Breast epithelium (tissue), 4 donors: ENCODE data around the gene IQCE. TPM values are rescaled to one million over a fixed set of nuclear protein-coding genes. Genes with fewer than 3 reads are reported as not detected.

ENCODE experiments used
- DNase-seq, 2 donors: peaks; one replicate each; pipeline ENCODE4 v3.0.0-alpha.2; 2019; ENCODE audit warnings: low spot score in 2 of 2
- H3K27ac ChIP-seq, 2 donors: fragments of 200-600 bp; sonication (generic) in 1 of 2; one replicate each; pipeline ENCODE4 v1.5.1; 2016 to 2019; ENCODE audit warnings: mild to moderate bottlenecking in 1 of 2
- H3K27me3 ChIP-seq, 2 donors: fragments of 200-600 bp; sonication (generic) in 1 of 2; one replicate each; pipeline versions ENCODE4 v1.5.1 to v1.6.0; 2017 to 2019; ENCODE audit warnings: control low read depth in 1 of 2, mild to moderate bottlenecking in 1 of 2
- H3K36me3 ChIP-seq: fragments of 200-600 bp; one replicate; pipeline ENCODE4 v1.5.1; 2019
- H3K4me1 ChIP-seq, 2 donors: fragments of 200-600 bp; sonication (generic); one replicate each; pipeline ENCODE4 v1.5.1; 2016 to 2019; ENCODE audit warnings: control low read depth in 1 of 2
- H3K4me3 ChIP-seq, 3 donors: fragments of 200-600 bp; sonication (generic); 1 replicate in 2 of 3; 2 replicates in 1 of 3; pipeline ENCODE4 v1.5.1; 2016 to 2019; ENCODE audit warnings: mild to moderate bottlenecking in 3 of 3, moderate library complexity in 2 of 3
- H3K9me3 ChIP-seq, 2 donors: fragments of 200-600 bp; sonication (generic) in 1 of 2; one replicate each; pipeline ENCODE4 v1.5.1; 2016 to 2019; ENCODE audit warnings: control low read depth in 1 of 2
- POLR2A ChIP-seq: fragments of 450-650 bp; IDR thresholded peaks from one replicate; pipeline ENCODE4 v1.6.1; 2016; ENCODE audit warnings: antibody characterized with exemption, mild to moderate bottlenecking, moderate library complexity
- POLR2AphosphoS5 ChIP-seq, 3 donors: sonication (generic); formaldehyde crosslinking; IDR thresholded peaks; one replicate each; pipeline ENCODE4 v1.6.1; 2017; ENCODE audit warnings: antibody characterized with exemption in 3 of 3
- intact Hi-C: fragments of 100-400 bp; cut with DNase I; formaldehyde crosslinking; loops from one replicate; pipeline ENCODE4 v1.15.1; 2023; ENCODE audit warnings: low total_unique reads
- total RNA-seq, 3 donors: library from RNA; depleted of rRNA; stranded (reverse); fragments of >200 nt; gene quantifications; one replicate each; pipeline ENCODE4 v1.1.0, GENCODE V29; 2016
- TF ChIP-seq, protein P1 (sequence below), 3 donors: fragments of 450-650 bp; IDR thresholded peaks; one replicate each; pipeline ENCODE4 v1.5.1; 2016 to 2017; ENCODE audit warnings: antibody characterized with exemption in 3 of 3, mild to moderate bottlenecking in 3 of 3, moderate library complexity in 3 of 3

Gene IQCE
- total RNA-seq, 3 donors from 2014 or later = 13.4 to 22.7 (median 13.8) TPM

DNA sequence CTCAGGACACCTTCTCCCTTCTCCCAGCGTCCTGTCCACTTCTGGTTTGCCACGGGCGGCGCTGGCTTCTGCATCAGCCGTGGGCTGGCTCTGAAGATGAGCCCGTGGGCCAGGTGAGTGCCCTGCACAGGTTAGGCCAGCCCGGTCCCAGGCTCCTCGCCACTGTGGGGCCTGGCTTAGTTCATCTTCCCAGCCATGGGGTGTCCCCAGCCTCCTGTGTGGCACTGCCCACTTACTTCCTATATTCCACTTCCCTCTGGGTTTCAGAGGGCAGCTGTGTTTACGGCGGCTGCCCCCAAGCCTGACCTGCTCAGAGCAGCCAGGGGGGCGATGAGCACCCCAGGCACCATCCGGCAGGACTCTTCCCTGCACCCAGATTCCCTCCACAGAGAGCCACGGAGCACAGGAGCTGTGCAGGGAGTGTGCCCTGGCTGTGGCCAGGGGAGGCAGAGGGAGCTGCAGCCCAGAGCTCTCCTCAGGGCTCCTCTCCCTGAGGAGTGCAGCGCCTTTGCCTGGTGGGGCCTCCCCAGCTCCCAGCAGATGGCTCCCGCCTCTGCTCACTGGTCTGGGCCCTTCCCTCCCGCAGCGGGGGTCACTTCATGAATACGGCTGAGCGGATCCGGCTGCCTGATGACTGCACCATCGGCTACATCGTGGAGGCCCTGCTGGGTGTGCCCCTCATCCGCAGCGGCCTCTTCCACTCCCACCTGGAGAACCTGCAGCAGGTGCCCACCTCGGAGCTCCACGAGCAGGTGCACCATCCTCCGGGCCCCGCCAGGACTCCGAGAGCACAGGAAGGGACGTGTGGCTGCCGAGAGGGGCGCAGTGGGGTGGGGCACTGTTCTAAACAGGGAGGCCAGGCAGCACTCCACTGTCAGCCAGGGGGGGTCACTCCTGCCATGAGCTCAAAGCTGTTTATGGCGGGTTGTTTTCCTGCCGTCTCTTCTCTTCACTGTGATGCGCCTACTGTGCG, 32.8 kb upstream of the IQCE start:
- intact Hi-C loops = no loop called here
- TF ChIP-seq POLR2A = no peak
- no peaks in the 10 kb centered on the region for H3K9me3 ChIP-seq
- peaks cover 37 to 63% of the 10 kb centered on the region in 2 donors for H3K4me1 ChIP-seq
- no peak for DNase-seq
- H3K4me3 ChIP-seq = no peak overlapping the region
- no peaks in the 10 kb centered on the region for H3K36me3 ChIP-seq
- H3K27ac ChIP-seq = peak overlapping the region; percentile 79 to 81
- no peaks in the 10 kb centered on the region for H3K27me3 ChIP-seq

DNA sequence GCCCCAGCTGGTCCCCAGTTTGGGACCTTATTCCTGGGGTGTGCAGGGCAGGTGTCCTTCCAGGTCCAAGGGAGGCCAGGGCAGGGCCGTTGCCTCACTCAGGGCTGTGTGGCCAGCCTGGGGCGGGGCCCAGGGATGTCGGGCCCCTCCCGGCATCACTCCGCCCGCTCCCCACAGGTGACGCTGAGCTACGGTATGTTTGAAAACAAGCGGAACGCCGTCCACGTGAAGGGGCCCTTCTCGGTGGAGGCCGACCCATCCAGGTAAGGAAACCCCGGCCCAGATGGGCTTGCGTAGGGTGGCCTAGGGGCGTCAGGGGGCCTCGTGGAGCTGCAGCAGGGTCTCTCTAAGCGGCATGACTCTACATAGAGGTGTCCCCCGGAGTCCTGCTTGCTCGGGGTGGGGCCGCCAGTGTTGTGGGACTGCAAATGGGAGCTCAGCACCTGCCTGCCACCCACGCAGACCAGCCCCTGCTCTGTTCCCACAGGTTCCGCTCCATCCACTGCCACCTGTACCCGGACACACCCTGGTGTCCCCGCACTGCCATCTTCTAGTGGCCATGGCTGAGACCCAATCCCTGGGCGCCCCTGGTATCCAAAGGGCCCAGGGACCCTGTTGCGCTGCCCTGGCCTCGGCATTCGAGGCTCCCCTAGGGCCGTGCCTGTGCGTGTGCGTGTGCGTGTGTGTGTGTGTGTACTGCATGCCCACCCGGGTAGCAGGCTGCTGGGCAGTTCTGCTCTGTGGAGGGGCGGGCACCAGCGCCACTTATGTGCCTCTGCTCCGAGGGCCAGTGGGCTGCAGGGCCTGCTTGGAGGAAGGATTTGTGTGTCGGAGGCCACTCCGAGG, 31.9 kb upstream of the IQCE start:
- peak overlapping the region in 1 of 2 donors; percentile 16 for H3K27ac ChIP-seq
- H3K4me3 ChIP-seq = no peak overlapping the region
- H3K27me3 ChIP-seq = no peaks in the 10 kb centered on the region
- intact Hi-C loops = no loop called here
- H3K4me1 ChIP-seq = peaks cover 37 to 60% of the 10 kb centered on the region in 2 donors
- TF ChIP-seq POLR2AphosphoS5 (IDR thresholded peaks at IDR 0.05) = no peak
- TF ChIP-seq, protein P1, sequence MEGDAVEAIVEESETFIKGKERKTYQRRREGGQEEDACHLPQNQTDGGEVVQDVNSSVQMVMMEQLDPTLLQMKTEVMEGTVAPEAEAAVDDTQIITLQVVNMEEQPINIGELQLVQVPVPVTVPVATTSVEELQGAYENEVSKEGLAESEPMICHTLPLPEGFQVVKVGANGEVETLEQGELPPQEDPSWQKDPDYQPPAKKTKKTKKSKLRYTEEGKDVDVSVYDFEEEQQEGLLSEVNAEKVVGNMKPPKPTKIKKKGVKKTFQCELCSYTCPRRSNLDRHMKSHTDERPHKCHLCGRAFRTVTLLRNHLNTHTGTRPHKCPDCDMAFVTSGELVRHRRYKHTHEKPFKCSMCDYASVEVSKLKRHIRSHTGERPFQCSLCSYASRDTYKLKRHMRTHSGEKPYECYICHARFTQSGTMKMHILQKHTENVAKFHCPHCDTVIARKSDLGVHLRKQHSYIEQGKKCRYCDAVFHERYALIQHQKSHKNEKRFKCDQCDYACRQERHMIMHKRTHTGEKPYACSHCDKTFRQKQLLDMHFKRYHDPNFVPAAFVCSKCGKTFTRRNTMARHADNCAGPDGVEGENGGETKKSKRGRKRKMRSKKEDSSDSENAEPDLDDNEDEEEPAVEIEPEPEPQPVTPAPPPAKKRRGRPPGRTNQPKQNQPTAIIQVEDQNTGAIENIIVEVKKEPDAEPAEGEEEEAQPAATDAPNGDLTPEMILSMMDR (IDR thresholded peaks at IDR 0.05) = no peak
- TF ChIP-seq POLR2A = no peak
- no peak for DNase-seq
- H3K36me3 ChIP-seq = no peaks in the 10 kb centered on the region
- no peaks in the 10 kb centered on the region for H3K9me3 ChIP-seq

DNA sequence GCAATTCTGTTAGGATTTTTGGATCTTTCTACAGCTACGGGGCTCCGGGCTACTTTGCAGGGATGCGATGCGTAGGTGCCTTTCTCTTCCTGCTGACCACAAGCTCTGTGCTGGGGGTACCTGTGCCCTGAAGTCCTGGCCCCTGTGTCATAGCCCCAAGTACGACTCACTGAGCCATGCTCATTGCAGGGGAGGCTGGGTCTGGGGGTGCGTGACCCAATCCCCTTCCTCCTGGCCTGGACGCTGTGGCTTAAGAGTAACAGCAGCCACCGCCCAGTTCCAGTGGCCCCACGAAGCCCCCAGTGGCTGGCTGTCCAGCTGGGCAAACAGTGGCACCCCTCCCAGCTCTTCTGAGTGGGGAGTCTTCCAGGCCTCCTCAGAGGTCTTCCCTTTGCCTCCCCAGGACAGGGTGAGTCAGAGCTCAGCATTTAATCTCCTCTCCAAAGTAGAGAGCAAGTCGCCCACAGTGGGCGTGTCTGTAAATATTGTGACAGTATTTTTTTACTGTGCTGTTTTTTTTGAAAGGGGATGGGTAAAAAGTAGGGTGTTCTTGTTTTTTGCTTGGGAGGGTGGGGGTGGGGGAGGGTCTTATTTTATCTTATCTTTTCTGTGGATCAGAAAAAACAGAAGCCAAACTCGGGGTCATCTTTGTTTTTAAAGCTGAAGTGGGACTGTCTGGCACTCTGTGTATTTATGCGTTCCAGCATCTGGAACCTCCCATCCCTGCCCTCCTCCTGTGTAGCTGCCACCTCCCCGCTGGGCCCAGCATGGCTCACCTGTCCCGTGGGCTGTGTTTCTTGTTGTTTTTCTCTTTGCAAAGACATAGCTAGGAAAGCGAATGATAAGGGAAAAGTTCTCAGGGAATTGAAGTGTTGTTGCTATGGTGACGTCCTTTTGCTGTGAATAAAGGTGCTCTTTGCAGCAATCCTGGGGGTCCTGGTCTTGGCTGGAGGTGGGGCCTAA, 31.0 kb upstream of the IQCE start:
- Histone ChIP-seq H3K9me3 (no peaks in the 10 kb centered on the region), H3K27ac (peak overlapping the region; percentile 65 to 87), H3K27me3 (no peaks in the 10 kb centered on the region), H3K36me3 (no peaks in the 10 kb centered on the region), H3K4me1 (peaks cover 32 to 51% of the 10 kb centered on the region in 2 donors), H3K4me3 (no peak overlapping the region)
- TF ChIP-seq POLR2A (no peak), POLR2AphosphoS5 (IDR thresholded peaks at IDR 0.05) (no peak)
- TF ChIP-seq, protein P1 (IDR thresholded peaks at IDR 0.05) = no peak
- DNase-seq = no peak
- intact Hi-C loops = no loop called here

DNA sequence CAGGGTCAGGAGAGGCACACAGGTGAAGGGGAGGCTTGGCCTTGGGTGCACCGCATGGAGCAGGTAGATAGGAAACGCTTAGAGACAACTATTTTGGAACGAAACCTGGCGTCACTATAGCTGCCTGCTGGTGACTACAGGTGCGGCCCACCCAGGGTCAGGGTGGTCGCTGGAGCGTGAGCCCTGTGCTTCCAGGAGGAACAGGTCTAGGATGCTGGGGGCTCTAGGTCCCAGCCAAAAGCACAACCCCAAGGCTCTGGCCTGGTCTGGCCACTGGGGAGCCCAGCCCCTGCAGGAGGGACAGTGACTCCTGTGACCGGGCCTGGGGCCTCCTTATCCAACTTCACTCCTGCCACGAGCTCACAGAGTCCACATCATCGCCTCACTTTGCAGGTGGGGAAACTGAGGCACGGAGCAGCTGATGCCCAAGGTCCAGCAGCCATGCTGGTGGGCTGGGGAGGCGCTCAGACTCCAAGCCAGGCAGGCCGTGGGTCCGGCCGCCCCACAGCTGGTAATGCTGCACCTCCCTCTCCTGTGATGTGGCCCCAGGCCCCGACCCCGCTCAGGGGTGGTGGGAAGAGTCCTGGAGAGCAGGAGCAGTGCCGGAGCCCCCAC, 30.2 kb upstream of the IQCE start:
- Histone ChIP-seq H3K27me3 (no peaks in the 10 kb centered on the region), H3K27ac (peak overlapping the region; percentile 65 to 87), H3K4me1 (peaks cover 25 to 43% of the 10 kb centered on the region in 2 donors), H3K9me3 (no peaks in the 10 kb centered on the region), H3K36me3 (no peaks in the 10 kb centered on the region), H3K4me3 (no peak overlapping the region)
- no peak for TF ChIP-seq POLR2AphosphoS5 (IDR thresholded peaks at IDR 0.05)
- no peak for TF ChIP-seq POLR2A
- TF ChIP-seq, protein P1 (IDR thresholded peaks at IDR 0.05) = no peak
- no peak for DNase-seq
- intact Hi-C loops = no loop called here
